Retinal pigment epithelial cell (primary cell): ENCODE measurements around the gene MR1.

Experiments used
- DNase-seq: peaks from one replicate; pipeline ENCODE4 v3.0.0-alpha.2; 2010; ENCODE audit warnings: low read depth
- H3K4me3 ChIP-seq: 2 replicates; pipeline ENCODE4 v1.5.1; 2011; ENCODE audit warnings: mild to moderate bottlenecking, low read length, control low read depth, moderate library complexity
- CTCF ChIP-seq: conservative IDR thresholded peaks from 2 replicates; pipeline ENCODE4 v1.5.1; 2011; ENCODE audit warnings: low read depth, low read length, control low read depth, inconsistent platforms

MR1 gene

GRCh38 chr1:181092056-181092455, 58.3 kb downstream of the MR1 start:
- DNase-seq: no peak
- no peak for TF ChIP-seq CTCF
- H3K4me3 ChIP-seq: no peak overlapping the region

GRCh38 chr1:181092883-181093458, 59.2 kb downstream of the MR1 start:
- no peak overlapping the region for H3K4me3 ChIP-seq
- TF ChIP-seq CTCF: no peak
- DNase-seq: no peak

GRCh38 chr1:181094416-181095212, 60.8 kb downstream of the MR1 start:
- no peak for TF ChIP-seq CTCF
- DNase-seq: no peak
- H3K4me3 ChIP-seq: no peak overlapping the region

GRCh38 chr1:181095260-181095659, 61.5 kb downstream of the MR1 start:
- no peak for DNase-seq
- H3K4me3 ChIP-seq: no peak overlapping the region
- no peak for TF ChIP-seq CTCF

GRCh38 chr1:181095763-181096184, 62.0 kb downstream of the MR1 start:
- no peak for TF ChIP-seq CTCF
- DNase-seq: no peak
- H3K4me3 ChIP-seq: no peak overlapping the region

- no peak for TF ChIP-seq CTCF
- no peak for DNase-seq
- no peak overlapping the region for H3K4me3 ChIP-seq
These were observed 63.5 kb downstream of the MR1 start for GRCh38 chr1:181097242-181097641.
